RWPE2 (cell line): ENCODE data around the gene ZBTB46.

Source experiments
- ATAC-seq: fragments of 200-7000 bp; cut with Tn5 transposase; 3 replicates; pipeline ENCODE4 v1.9.1; 2021; ENCODE audit warnings: low read depth
- DNase-seq: peaks from one replicate; pipeline ENCODE4 v3.0.0-alpha.2; 2020; ENCODE audit warnings: low spot score
- H3K27ac ChIP-seq: fragments of 450-650 bp; 2 replicates; pipeline ENCODE4 v1.5.1; 2017; ENCODE audit warnings: mild to moderate bottlenecking; ENCODE audit not compliant: poor library complexity, severe bottlenecking
- H3K27me3 ChIP-seq: fragments of 250-450 bp; sonication (Bioruptor Pico); 2 replicates; pipeline ENCODE4 v1.5.1; 2021; ENCODE audit warnings: mild to moderate bottlenecking, moderate library complexity; ENCODE audit not compliant: insufficient read depth, poor library complexity, severe bottlenecking
- H3K36me3 ChIP-seq: fragments of 250-450 bp; sonication (Bioruptor Pico); 2 replicates; pipeline ENCODE4 v1.5.1; 2020; ENCODE audit warnings: low read depth, mild to moderate bottlenecking, moderate library complexity
- H3K4me1 ChIP-seq: fragments of 250-450 bp; sonication (Bioruptor Pico); 2 replicates; pipeline ENCODE4 v1.5.1; 2021; ENCODE audit warnings: mild to moderate bottlenecking, moderate library complexity; ENCODE audit not compliant: insufficient read depth, poor library complexity, severe bottlenecking
- H3K4me3 ChIP-seq: fragments of 250-450 bp; sonication (Bioruptor Pico); 2 replicates; pipeline ENCODE4 v1.5.1; 2021; ENCODE audit warnings: mild to moderate bottlenecking, moderate library complexity; ENCODE audit not compliant: severe bottlenecking
- H3K9me3 ChIP-seq: fragments of 250-450 bp; sonication (Bioruptor Pico); 2 replicates; pipeline ENCODE4 v1.5.1; 2021; ENCODE audit warnings: mild to moderate bottlenecking, moderate library complexity; ENCODE audit not compliant: severe bottlenecking
- TF ChIP-seq, protein P1 (sequence below): fragments of 450-650 bp; IDR thresholded peaks from one replicate; pipeline ENCODE4 v1.5.1; 2017; ENCODE audit warnings: mild to moderate bottlenecking, moderate library complexity; ENCODE audit not compliant: poor library complexity, severe bottlenecking

ZBTB46 gene

DNA sequence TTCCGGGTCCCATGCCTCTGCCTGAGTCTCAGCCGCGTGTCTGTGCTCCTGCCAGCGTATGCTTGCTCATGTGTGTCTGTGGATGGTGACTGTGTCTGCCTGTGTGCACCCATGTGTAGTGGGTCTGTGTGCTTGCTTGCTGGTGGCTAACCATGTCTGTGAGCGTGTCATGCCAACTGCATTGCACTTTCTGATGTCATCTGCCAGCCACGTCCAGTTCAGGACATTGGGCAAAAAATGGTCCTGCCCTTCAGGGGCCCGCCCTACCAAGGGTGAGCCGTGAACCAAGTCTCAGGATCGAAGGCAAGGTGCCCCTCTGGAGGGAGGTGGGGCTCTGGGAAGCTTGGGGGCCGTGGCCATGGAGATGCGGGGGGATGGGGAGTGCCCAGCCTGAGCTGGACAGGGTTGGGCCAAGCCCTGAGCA is 9.4 kb upstream of the ZBTB46 start:
- Histone ChIP-seq H3K9me3 (no peaks in the 10 kb centered on the region), H3K27me3 (peaks cover 19% of the 10 kb centered on the region), H3K27ac (no peak overlapping the region), H3K4me1 (no peaks in the 10 kb centered on the region), H3K4me3 (no peak overlapping the region), H3K36me3 (no peaks in the 10 kb centered on the region)
- no peak for ATAC-seq
- DNase-seq, result peak; percentile 80
- TF ChIP-seq, protein P1, sequence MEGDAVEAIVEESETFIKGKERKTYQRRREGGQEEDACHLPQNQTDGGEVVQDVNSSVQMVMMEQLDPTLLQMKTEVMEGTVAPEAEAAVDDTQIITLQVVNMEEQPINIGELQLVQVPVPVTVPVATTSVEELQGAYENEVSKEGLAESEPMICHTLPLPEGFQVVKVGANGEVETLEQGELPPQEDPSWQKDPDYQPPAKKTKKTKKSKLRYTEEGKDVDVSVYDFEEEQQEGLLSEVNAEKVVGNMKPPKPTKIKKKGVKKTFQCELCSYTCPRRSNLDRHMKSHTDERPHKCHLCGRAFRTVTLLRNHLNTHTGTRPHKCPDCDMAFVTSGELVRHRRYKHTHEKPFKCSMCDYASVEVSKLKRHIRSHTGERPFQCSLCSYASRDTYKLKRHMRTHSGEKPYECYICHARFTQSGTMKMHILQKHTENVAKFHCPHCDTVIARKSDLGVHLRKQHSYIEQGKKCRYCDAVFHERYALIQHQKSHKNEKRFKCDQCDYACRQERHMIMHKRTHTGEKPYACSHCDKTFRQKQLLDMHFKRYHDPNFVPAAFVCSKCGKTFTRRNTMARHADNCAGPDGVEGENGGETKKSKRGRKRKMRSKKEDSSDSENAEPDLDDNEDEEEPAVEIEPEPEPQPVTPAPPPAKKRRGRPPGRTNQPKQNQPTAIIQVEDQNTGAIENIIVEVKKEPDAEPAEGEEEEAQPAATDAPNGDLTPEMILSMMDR, result no peak

DNA sequence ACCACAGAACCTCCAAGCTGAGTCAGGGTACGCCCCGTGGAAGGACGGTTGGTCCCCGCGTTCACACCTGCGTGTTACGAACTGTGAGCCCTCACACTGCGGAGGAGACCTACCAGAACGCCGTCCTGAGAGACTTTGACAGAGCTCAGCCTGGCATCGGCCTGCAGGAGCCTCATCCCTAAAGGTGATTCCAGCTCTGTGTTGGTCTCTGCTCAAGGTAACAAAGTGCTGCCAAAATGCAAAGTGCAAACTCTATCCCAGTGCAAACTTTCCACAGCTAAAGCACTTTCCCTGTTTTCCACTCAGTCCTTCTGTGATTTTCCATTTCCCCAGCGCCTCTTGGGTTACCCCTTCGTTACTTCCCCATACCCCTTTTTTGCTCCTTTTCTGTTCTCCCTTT is 8.6 kb upstream of the ZBTB46 start:
- no peaks in the 10 kb centered on the region for H3K9me3 ChIP-seq
- TF ChIP-seq, protein P1, result no peak
- peaks cover 12% of the 10 kb centered on the region for H3K27me3 ChIP-seq
- H3K27ac ChIP-seq, result no peak overlapping the region
- no peak overlapping the region for H3K4me3 ChIP-seq
- peaks cover 1% of the 10 kb centered on the region for H3K4me1 ChIP-seq
- H3K36me3 ChIP-seq, result no peaks in the 10 kb centered on the region
- no peak for DNase-seq
- no peak for ATAC-seq

DNA sequence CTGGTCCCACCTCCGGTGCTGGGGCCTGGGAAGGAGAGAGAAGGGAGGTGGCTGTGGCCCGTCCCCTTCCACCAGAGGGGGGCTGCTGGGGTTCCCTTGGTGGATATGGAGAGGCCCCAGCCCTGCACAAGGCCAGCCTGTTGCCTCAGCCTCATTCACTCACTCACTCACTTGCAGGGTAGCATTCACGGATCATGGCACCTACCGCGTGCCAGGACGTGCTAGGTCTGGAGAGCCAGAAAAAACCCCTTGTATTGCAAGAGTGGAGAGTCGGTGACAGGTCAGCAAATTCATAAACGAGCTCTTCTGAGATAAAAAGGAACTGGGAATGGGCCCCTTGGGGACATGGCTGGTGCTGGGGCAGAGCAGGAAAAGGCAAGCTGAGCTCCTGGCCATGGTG is 6.4 kb upstream of the ZBTB46 start:
- Histone ChIP-seq H3K36me3 (no peaks in the 10 kb centered on the region), H3K9me3 (no peaks in the 10 kb centered on the region), H3K27me3 (peaks cover 9% of the 10 kb centered on the region), H3K4me1 (peaks cover 3% of the 10 kb centered on the region), H3K27ac (no peak overlapping the region), H3K4me3 (no peak overlapping the region)
- TF ChIP-seq, protein P1, result no peak
- ATAC-seq (peak; percentile 3; the same call in 2 of the 3 replicates), DNase-seq (no peak)

DNA sequence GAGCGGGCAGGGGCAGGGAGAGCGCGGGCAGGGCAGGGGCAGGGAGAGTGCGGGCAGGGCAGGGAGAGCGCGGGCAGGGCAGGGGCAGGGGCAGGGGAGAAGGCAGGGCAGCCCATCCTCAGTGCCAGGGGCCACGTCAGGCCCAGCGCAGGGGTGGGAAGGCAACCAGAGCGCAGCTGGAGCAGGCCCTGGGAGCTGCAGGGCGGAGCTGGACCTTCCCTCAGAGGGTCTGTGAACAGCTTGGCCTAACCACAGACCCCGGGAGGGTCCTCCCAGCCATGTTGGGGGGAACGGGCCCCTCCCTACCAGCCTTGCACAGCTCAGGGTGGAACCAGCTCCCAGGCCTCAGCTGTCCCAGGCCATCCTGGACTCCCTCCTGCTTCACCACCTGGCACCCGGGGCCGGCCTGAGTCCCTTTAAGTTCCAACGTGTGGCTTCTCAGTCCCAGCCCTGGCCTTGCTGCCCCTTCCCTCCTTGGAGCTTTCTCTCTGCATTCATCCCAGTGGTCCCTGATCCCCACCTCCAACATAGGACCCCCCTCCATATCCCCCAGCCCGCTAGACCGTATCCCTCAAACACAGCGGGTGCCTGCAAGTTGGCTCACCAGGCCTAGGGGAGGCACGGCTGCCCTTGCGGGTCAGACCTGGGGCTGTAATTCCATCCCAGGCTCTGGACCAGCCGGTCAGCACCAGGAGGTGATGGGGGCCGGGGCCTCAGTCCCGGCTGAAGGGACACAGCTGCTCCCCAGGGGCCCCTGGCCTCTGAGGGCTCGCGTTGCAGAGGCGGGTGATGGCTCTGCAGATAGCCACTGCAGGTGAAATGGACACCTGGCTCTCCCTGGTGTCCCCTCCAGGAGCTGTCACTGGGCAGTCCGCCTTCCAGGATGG is 5.6 kb upstream of the ZBTB46 start:
- Histone ChIP-seq H3K27ac (no peak overlapping the region), H3K4me3 (no peak overlapping the region), H3K27me3 (peaks cover 17% of the 10 kb centered on the region), H3K4me1 (peaks cover 3% of the 10 kb centered on the region), H3K36me3 (no peaks in the 10 kb centered on the region), H3K9me3 (no peaks in the 10 kb centered on the region)
- peak; percentile 15; the same call in 2 of the 3 replicates for ATAC-seq
- DNase-seq, result peak; percentile 83
- TF ChIP-seq, protein P1, result no peak
